HG02623 (cell line): ENCODE data around the gene SLC13A3.
A peak's percentile ranks its signal among the peaks of the same experiment; 100 is the strongest.

Source experiments
- ATAC-seq: cut with Tn5 transposase; IDR thresholded peaks from one replicate; pipeline ENCODE4 v1.9.1; 2021; ENCODE audit warnings: moderate library complexity; ENCODE audit not compliant: unreplicated experiment

The SLC13A3 gene, protein sequence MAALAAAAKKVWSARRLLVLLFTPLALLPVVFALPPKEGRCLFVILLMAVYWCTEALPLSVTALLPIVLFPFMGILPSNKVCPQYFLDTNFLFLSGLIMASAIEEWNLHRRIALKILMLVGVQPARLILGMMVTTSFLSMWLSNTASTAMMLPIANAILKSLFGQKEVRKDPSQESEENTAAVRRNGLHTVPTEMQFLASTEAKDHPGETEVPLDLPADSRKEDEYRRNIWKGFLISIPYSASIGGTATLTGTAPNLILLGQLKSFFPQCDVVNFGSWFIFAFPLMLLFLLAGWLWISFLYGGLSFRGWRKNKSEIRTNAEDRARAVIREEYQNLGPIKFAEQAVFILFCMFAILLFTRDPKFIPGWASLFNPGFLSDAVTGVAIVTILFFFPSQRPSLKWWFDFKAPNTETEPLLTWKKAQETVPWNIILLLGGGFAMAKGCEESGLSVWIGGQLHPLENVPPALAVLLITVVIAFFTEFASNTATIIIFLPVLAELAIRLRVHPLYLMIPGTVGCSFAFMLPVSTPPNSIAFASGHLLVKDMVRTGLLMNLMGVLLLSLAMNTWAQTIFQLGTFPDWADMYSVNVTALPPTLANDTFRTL

DNA sequence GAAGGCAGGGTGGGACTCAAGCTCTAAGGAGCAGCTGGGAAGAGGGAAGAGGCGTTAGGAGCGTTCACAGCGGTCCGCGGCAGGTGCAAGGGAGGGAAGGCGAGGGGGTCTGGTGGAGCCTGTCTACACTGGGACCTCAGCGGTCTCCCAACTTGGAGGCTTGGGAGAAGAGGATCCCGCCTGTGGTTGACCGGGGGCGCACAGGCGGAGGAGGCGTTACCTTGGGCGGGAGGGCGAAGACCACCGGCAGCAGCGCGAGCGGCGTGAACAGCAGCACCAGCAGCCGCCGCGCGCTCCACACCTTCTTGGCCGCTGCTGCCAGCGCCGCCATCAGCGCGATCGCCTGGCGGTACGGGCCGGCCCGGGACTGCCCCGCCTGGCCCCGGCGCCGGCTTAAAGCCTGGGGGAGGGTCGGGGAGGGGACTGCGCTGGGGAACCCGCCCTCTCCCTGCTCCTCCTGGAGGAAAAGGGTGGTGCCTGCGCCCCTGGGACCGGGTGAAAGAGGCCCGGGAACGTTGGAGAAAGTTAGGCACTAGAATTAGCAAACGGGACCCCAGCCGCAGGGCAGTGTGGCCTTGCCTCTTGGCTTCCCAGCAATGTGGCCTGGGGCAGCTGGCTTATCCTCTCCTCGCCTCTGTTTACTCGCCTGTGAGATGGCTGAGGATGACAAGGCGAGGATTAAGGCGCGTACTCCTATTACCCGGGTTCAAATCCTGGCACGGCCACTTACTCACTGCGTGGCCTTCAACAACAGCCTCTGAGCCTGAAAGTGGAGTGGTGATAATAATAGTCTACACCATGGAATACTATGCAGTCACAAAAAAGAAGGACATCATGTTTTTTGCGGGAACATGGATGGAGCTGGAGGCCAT, at the start of gene SLC13A3:
SLC13A3 (minus strand) TSS at position 369 of the 872 bp plus-strand sequence; CDS start at position 331, 38 bp downstream.
- ATAC-seq = no peak

DNA sequence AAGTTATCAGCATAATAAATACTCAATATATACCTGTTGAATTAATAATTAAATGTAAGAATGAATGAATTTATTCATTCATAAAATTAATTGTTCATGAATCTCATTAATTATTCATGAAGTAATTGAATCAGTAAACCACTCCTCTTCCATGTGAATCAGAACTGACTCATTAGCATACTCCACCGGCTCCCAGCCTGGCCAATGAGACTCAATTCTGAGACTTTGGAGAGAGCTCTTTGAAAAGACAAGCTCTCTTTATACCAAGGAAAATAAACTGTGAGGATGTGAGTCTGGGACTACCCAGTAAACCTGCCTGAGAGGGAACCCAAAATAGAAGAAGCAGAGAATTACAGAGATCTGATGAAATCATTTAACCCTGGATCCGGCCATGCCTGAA, 49.8 kb upstream of the SLC13A3 start:
- ATAC-seq = no peak

DNA sequence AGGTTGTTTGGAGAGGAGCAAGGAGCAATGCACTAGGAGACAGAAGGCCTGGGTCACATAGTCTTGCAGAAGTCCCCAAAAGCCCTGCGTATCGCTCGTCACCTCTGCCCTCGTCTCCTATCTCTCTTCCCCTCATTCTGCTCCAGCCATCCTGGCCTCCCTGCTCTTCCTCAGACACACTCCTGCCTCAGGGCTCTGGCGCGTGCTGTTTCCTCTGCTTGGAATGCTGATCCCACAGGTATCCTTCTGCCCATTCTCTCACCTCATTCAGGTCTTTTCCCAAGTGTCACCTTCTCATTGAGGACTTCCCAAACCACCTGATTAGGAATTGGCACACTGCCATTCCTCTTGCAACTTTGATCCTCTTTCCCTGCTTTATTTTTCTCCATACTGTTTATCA, 49.2 kb upstream of the SLC13A3 start:
- no peak for ATAC-seq

DNA sequence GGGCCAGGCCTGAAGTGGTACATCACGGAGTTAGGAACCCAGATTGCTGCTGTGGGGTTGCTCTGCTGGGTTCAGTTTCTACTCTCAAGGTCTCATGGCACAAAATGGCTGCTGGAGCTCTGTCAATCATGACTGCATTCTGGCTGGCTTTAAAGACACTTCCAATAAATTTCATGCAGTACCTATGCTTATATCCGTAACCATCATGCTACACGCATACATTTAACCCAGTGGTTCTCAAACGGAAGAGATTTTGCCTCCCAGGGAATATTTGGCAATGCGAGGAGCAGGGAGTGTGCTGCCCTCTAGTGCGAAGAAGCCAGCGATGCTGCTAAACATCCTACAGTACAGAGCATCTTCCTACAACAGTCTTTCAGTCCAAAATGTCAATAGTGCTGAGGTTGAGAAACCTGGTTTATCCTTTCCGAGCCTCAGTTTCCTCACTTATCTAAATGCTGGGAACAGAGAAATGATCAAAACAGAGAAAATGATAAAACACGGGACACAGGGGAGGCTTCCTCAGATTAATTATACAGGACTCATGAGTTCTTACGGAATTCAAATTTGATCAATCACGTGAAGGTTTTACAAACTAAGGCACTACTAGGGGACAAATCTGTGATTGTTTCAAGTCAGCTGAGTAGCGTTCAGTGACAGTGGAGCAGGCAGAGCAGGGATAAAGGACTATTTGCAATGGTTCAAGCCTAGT, 48.5 kb upstream of the SLC13A3 start:
- no peak for ATAC-seq

DNA sequence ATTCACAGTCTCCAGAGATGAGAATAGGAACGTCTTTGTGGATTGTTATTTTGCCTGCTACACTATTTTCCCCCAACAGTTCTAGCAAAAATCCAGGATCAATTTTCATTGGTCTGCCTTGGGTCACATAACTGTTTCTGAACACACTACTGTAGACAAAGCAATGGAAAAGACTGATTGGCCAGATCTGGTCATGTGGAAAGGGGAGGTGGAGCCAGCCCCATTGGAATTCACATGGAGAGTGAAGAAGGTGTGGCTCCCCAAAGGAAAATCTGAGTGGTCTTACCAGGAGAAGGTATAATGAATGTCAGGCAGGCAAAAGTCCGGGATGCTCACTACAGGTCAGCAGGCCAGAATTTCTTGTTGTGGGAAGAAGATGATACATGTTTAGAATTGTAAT, 47.5 kb upstream of the SLC13A3 start:
- no peak for ATAC-seq

DNA sequence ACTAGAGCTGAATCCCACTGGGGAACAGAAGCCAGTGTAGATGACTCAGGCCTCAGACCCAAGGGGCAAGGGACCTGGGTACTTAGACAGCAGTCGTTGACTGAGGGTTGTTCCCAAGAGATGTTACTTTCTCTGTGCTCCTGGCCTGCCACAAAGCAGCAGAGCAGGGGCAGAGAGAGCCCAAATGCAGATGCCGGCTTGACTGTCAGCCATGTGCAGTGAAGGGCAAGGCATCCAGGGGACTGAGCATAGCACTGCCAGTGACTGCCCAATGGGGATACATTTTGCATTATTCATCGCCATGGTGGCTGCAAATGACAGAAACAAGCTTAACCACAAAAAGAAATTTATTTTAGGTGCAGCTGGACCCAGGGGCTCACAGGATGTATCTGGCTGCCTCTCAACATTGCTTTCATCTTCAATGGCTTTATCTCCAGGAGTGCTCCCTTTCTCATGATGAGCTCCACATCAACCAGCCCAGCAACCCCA, 45.6 kb upstream of the SLC13A3 start:
- ATAC-seq = no peak

DNA sequence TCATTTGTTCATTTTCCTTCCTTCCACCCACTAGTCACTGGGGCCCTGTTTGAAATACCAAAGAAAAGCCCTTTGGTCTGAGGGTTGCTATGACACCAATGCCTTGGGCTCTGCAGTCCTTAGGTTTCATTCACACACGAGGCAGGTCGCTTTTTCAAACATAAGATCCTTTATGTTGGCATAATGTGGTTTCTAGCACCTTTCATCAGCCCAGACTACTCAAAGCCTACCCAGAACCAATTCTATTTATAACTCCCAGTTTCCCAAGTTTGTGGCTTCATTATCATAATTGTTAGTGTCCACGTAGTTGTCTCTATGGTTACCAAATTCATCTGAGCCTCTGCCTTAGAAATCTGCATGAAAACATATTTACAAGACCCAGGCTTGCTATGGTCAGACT, 44.6 kb upstream of the SLC13A3 start:
- no peak for ATAC-seq

DNA sequence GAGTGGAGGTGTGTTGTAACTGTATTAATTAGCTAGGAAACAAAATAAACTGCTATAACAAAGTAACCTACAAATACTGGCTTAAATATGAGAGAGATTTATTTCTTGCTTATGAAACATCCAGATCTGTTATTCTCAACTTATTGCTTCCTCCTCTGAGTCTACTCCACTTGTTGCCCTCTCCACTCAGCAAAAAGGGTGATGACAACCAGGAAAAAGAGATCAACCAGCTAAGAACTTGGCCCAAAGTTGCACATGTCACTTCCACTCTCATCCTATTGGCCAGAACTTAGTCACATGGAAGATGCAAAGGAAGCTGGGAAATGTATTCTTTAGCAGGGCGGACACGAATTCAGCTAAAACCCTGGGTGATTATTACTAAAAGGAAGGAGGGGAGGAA, 43.2 kb upstream of the SLC13A3 start:
- ATAC-seq = no peak

DNA sequence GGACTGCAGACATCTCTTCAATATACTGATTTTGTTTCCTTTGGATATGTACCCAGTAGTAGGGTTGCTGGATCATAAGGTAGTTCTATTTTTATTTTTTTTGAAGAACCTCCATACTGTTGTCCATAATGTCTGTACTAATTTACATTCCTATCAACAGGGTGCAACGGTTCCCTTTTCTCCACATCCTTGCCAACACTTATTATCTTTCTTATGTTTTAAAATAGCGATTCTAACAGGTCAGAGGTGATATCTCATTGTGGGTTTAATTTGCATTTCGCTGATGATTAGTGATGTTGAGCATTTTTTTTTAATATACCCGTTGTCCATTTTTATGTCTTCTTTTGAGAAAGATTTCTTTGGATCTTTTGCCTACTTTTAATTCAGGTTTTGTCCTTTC, 39.9 kb upstream of the SLC13A3 start:
- ATAC-seq = no peak

DNA sequence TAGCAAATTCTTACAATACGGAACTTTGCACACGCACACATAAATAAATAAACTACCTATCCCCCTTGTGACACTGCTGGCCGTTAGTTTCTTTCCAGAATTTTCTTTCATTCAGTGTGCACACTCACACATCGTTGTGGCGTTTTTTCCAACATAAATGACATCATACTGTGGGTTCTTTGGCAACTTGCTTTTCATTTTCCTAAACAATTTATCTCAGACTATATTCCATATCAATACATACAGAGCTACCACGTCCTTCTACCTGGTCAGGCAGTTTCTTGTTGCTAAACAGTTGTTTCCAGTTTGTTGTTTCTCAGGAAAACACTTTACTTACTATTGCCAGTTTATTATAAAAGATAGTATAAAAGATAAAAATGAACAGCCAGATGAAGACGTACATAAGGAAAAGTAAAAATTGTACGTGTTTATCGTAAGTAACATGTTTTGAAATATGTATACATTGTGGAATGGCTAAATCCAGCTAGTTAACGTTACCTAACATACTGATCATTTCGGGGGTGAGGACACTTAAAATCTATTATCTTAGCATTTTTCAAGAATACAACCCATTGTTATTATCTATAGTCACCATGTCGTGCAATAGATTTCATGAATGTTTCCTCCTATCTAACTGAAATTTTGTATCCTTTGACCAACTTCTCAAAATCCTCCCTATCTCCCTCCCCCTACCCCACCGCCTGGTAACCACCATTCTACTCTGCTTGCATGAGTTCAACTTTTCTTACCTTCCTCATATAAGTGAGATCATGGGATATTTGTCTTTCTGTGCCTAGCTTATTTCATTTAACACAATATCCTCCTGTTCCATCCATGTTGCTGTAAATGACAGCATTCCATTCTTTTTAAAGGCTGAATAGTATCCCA, 39.2 kb upstream of the SLC13A3 start:
- ATAC-seq = no peak

DNA sequence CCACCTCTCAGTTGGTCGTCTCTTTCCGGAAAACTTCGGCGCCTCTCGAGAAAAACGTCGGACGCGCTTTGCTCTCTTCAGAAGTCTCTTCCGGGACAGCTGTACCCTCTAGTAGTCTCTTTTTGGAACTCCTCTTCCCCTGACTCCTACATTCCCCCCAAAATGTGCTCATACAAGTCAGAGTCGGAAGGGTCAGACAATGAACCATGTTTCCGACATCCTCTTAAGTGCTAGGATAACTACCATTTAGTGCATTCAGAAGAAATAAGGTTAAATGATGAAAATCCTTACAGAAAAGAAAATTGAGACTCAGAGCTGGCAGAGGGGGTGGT, 38.5 kb upstream of the SLC13A3 start:
- no peak for ATAC-seq

DNA sequence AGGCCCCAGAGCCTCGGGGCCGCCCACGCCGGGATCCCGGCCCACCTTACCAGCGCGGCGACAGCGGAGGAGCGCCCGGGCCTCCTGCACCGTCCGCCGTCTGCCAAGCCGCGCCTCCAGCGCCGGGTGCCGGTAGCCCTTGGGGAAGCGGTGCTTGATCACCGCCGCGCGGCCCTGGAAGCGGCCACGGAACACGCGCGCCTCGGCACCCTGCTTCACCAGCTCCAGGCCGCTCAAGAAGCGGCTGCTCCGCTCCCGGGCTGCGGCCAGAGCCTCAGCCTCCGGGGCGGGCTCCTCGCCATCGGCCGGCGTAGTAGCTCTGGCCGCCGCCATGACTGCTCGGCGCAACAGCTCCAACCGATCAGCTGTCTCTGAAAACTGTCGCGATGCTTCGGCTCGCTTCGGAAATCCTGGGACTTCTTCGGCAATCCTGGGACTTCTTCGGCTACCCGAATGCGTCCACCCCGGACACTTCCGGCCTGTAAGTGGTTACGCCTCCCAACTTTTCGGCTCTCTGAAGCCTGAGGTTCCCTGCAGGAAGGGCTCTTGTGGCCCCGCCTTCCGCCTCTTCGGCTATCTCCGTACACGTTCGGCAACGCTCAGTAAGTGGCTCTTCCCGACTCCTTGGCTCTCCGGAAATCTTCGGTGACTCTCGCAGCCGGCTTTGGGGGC, 38.0 kb upstream of the SLC13A3 start, which contains the start of gene TP53RK:
TP53RK (minus strand) TSS at position 363 of the 672 bp plus-strand sequence; CDS start at position 333, 30 bp downstream.
- peak; percentile 84 for ATAC-seq

DNA sequence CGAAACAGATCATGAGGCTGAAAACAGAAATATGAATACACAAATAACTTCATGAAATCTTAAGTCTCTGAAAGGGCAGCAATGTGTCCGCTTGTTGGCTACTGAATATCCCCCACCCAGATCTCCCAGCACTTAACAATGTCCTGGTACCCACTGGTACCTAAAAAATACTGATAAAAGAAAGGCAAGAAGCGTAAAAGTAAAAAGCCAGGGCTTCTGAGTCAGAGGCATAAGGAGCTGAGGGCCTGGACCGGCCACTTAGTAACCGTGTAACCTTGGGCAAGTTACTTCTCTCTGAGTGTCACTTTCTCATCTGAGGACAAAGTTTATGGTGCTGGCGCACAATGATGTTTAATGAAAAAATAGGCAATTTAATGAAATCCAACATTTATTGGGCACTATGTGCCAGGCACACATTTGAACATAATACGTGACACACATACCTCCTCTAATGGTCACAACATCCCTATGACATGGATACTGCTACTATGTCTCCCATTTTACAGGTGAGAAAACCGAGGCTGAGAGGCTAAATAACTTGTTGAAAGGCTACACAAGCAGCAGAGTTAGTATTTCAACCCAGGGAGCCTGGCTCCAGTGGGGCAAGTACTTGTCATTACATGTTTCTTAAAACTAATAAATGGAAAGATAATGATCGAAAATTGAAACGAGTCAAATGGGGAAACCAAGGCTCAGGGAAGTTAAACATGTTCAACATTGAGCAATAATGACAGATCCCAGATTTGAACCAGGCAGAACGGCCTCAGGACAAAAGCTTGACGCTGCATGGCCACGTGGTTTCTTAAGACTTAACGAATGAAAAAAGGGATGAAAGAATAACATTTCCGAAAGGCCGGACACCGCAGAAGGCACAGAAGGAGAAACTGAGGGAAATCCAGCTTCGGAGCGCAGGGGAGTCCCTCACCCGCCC, 37.2 kb upstream of the SLC13A3 start:
- no peak for ATAC-seq

DNA sequence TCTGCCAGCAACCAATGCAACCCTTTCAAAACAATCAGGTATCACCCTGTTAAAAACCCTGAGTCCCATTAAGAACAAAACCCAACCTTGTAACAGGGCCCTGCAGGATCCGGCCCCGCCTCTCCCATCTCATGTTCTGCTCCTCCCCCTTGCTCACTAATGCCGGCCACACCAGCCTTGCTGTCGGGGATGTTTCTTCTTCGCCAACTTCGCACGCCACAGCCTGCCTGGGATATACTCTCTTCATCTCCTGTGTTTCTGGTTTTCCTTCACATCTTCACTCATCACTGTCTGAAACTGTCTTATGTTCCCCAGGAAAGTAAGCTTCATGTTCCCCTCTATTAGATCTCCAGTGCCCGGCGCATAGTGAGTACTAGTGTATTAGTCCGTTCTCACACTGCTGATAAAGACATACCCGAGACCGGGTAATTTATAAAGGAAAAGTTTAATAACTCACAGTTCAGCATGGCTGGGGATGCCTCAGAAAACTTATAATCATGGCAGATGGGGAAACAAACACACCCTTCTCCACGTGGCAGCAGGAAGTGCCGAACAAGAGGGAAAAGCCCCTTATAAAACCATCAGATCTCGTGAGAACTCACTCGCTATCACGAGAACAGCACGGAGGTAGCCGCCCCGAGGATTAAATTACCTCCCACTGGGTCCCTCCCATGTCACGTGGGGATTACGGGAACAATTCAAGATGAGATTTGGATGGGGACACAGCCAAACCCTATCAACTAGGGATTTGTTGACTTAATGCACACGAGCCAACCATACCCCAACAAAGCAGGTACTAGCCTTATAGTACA, 32.9 kb upstream of the SLC13A3 start:
- ATAC-seq = no peak

DNA sequence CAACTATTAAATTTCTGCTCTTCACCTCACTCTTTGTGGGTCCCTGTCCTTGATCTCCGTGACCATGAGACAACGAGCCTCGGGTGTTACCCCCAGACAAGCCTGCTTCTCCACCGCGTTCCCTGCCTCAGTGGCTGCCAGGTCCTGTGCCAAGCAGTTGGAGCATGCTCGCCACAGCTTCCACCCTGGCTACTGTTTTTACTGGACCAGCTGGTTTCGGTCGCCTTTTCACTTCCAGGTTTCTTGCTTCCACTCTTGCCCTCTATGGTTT, 32.3 kb upstream of the SLC13A3 start:
- no peak for ATAC-seq

DNA sequence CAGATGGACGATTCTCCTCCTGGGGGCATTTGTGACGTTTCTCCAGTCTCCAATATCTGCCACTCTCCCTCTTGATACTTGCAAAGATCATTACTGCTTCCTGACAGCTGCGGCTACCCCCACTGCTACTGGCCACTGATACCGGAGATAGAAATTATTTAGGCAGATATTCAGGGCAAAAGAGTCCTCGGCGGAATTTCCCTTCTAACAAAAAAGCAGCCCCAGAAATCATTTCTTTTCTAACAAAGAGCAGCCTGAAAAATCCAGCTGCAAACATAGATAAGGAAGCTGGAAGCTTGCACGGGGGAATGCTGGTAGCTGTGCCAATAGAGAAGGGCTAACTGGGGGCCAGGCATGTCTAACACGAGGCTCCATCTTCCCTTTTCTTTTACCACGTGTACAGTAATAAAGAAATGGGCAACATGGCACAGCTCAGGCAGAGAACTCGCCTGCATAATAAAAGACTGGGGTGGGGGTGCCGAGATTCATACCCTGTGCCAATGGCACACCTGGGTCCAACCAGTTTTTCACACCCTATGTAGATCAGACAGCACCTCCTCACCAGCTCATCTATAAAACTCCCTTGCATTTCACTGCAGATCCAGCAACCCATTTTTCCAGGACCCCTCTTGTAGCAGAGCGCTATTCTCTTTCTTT, 31.9 kb upstream of the SLC13A3 start:
- ATAC-seq = no peak
